WTC11 (cell line): Measurements from ENCODE around the gene CKB. TPM values are rescaled to one million over a fixed set of nuclear protein-coding genes. Genes with fewer than 3 reads are reported as not detected.

Experiments used
- ATAC-seq: fragments of 200-7000 bp; cut with Tn5 transposase; 2 replicates; pipeline ENCODE4 v1.10.0; 2021; ENCODE audit warnings: mild to moderate bottlenecking, moderate library complexity
- CTCF ChIA-PET: fragments of 300-600 bp; sonication (Branson Sonifier 250); formaldehyde crosslinking; loops from one replicate; lab custom pipeline; 2021; ENCODE audit warnings: antibody characterized with exemption; lab: Charles Lee
- POLR2A ChIA-PET: fragments of 350-600 bp; sonication (Branson Sonifier 250); formaldehyde crosslinking; loops from one replicate; lab custom pipeline; 2021; ENCODE audit warnings: antibody characterized with exemption; lab: Charles Lee
- DNase-seq: peaks from one replicate; pipeline ENCODE4 v3.0.0; 2021; ENCODE audit warnings: low spot score
- H3K27ac Mint-ChIP-seq: 2 replicates; pipeline ENCODE4 v1.8.0; 2021; ENCODE audit warnings: mixed read lengths
- H3K27me3 Mint-ChIP-seq: 2 replicates; pipeline ENCODE4 v1.8.0; 2021; ENCODE audit warnings: low read depth, mild to moderate bottlenecking, moderate library complexity, mixed read lengths
- H3K36me3 Mint-ChIP-seq: 2 replicates; pipeline ENCODE4 v1.8.0; 2021; ENCODE audit warnings: mixed read lengths
- H3K4me1 Mint-ChIP-seq: 2 replicates; pipeline ENCODE4 v1.8.0; 2022; ENCODE audit warnings: mixed read lengths
- H3K4me3 Mint-ChIP-seq: 2 replicates; pipeline ENCODE4 v1.8.0; 2021; ENCODE audit warnings: mild to moderate bottlenecking, moderate library complexity, mixed read lengths
- H3K9me3 Mint-ChIP-seq: 2 replicates; pipeline ENCODE4 v1.8.0; 2021; ENCODE audit warnings: mixed read lengths
- ATF1 ChIP-seq: sonication (generic); formaldehyde crosslinking; IDR thresholded peaks from 2 replicates; pipeline ENCODE4 v1.8.1; 2023; ENCODE audit warnings: mild to moderate bottlenecking, moderate library complexity, missing genetic modification reagents
- ESRRA ChIP-seq: sonication (generic); formaldehyde crosslinking; IDR thresholded peaks from 2 replicates; pipeline ENCODE4 v1.8.1; 2022; ENCODE audit warnings: mild to moderate bottlenecking, missing genetic modification reagents, borderline replicate concordance
- FOXJ3 ChIP-seq: sonication (generic); formaldehyde crosslinking; IDR thresholded peaks from 2 replicates; pipeline ENCODE4 v1.9.0; 2021; ENCODE audit warnings: missing genetic modification reagents, mild to moderate bottlenecking, borderline replicate concordance
- FOXP1 ChIP-seq: sonication (generic); formaldehyde crosslinking; IDR thresholded peaks from 2 replicates; pipeline ENCODE4 v1.8.0; 2022; ENCODE audit warnings: missing genetic modification reagents, mild to moderate bottlenecking, moderate library complexity, borderline replicate concordance
- FOXP4 ChIP-seq: sonication (generic); formaldehyde crosslinking; IDR thresholded peaks from 2 replicates; pipeline ENCODE4 v1.8.0; 2022; ENCODE audit warnings: mild to moderate bottlenecking, missing genetic modification reagents
- GABPB1 ChIP-seq: sonication (generic); formaldehyde crosslinking; IDR thresholded peaks from 2 replicates; pipeline ENCODE4 v1.8.1; 2023; ENCODE audit warnings: mild to moderate bottlenecking, missing genetic modification reagents
- GTF2I ChIP-seq: fragments of 250-450 bp; sonication (Bioruptor Pico); conservative IDR thresholded peaks from 2 replicates; pipeline ENCODE4 v1.4.0; 2021; ENCODE audit warnings: mild to moderate bottlenecking
- HMGA2 ChIP-seq: fragments of 250-450 bp; sonication (Bioruptor Pico); IDR thresholded peaks from 2 replicates; pipeline ENCODE4 v1.4.0; 2021; ENCODE audit warnings: mild to moderate bottlenecking, moderate library complexity
- MXD4 ChIP-seq: fragments of 250-450 bp; sonication (Bioruptor Pico); IDR thresholded peaks from 2 replicates; pipeline ENCODE4 v1.8.0; 2021; ENCODE audit warnings: mild to moderate bottlenecking, moderate library complexity, borderline replicate concordance
- NR3C1 ChIP-seq: sonication (generic); formaldehyde crosslinking; conservative IDR thresholded peaks from 2 replicates; pipeline ENCODE4 v1.8.1; 2023; ENCODE audit warnings: low read depth, mild to moderate bottlenecking, missing genetic modification reagents
- STAT6 ChIP-seq: sonication (generic); formaldehyde crosslinking; conservative IDR thresholded peaks from 2 replicates; pipeline ENCODE4 v1.8.1; 2023; ENCODE audit warnings: mild to moderate bottlenecking, low read depth, missing genetic modification reagents, moderate library complexity
- TEAD4 ChIP-seq: sonication (generic); formaldehyde crosslinking; IDR thresholded peaks from 2 replicates; pipeline ENCODE4 v1.8.0; 2022; ENCODE audit warnings: mild to moderate bottlenecking, missing genetic modification reagents
- ZBTB21 ChIP-seq: sonication (generic); formaldehyde crosslinking; IDR thresholded peaks from 2 replicates; pipeline ENCODE4 v1.8.1; 2023; ENCODE audit warnings: mild to moderate bottlenecking, missing genetic modification reagents, borderline replicate concordance
- ZNF121 ChIP-seq: sonication (generic); formaldehyde crosslinking; IDR thresholded peaks from 2 replicates; pipeline ENCODE4 v1.8.0; 2023; ENCODE audit warnings: missing genetic modification reagents
- ZNF263 ChIP-seq: sonication (generic); formaldehyde crosslinking; IDR thresholded peaks from 2 replicates; pipeline ENCODE4 v1.8.1; 2022; ENCODE audit warnings: low read depth, mild to moderate bottlenecking, moderate library complexity, missing genetic modification reagents
- total RNA-seq: library from RNA; stranded (reverse); gene quantifications from 3 replicates; pipeline ENCODE4 v1.2.3, GENCODE V29; 2021
- TF ChIP-seq, protein P1 (sequence below): fragments of 250-450 bp; sonication (Bioruptor Pico); conservative IDR thresholded peaks from 2 replicates; pipeline ENCODE4 v1.9.0; 2021; ENCODE audit warnings: mild to moderate bottlenecking
- TF ChIP-seq, protein P2 (sequence below): fragments of 250-450 bp; sonication (Bioruptor Pico); IDR thresholded peaks from 2 replicates; pipeline ENCODE4 v1.9.0; 2021; ENCODE audit warnings: mild to moderate bottlenecking

CKB gene
- total RNA-seq, 1 experiment from 2014 or later, result 555 TPM

GRCh38 chr14:103563844-103564505 lies 41.3 kb upstream of the CKB start:
- Mint-ChIP-seq H3K27ac (no peak overlapping the region; the same call in 1 of the 2 replicates), H3K9me3 (no peaks in the 10 kb centered on the region), H3K4me3 (peak overlapping the region; percentile 97), H3K4me1 (peaks cover 36% of the 10 kb centered on the region), H3K36me3 (peaks cover 17% of the 10 kb centered on the region), H3K27me3 (no peaks in the 10 kb centered on the region)
- ChIA-PET POLR2A (interaction anchor here (0.6 kb wide), 1 partner anchor 9 kb away, joined by 6 read pairs; no protein-coding TSS in a partner anchor), CTCF (interaction anchor here (0.6 to 1.0 kb wide), 5 partner anchors 22 to 730 kb away, joined by 3 to 9 read pairs (median 4); no protein-coding TSS in a partner anchor)
- DNase-seq (no peak), ATAC-seq (no peak)
- TF ChIP-seq ESRRA (CRISPR knock-in tag) (no peak), ZNF263 (CRISPR knock-in tag) (no peak), ZNF121 (CRISPR knock-in tag) (no peak), GTF2I (no peak), ATF1 (CRISPR knock-in tag) (no peak), GABPB1 (CRISPR knock-in tag) (no peak), FOXP1 (no peak), NR3C1 (CRISPR knock-in tag) (no peak), STAT6 (CRISPR knock-in tag) (no peak), HMGA2 (CRISPR knock-in tag) (no peak), FOXJ3 (CRISPR knock-in tag) (no peak), ZBTB21 (CRISPR knock-in tag) (no peak), FOXP4 (CRISPR knock-in tag) (no peak), MXD4 (no peak), TEAD4 (CRISPR knock-in tag) (no peak)
- TF ChIP-seq, protein P1, sequence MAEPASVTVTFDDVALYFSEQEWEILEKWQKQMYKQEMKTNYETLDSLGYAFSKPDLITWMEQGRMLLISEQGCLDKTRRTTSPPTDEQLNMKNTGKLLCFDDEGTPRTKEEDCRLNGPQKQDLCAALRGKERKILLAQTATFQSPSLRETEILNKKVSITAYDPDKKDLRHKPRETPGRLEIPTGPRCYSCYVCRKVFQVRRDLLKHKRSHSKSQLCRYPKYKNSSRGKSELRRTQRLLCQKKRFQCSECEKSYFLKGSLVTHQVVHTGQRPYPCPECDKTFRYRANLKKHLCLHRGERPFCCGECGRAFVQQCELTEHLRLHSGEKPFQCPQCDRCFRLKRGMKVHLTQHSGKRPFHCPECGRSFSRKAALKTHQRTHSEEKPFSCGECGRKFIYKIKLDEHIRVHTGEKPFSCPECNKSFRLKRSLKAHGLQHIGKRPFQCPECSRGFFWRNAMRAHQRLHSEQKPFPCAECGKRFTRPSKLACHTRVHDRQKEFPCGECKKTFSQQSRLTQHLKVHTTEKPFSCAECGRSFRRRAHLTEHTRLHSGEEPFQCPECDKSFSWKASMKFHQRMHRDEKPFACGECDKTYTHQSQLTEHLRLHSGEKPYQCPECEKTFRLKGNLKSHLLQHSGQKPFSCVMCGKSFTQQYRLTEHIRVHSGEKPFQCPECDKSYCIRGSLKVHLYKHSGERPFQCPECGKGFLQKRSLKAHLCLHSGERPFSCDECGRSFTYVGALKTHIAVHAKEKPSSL, result no peak
- TF ChIP-seq, protein P2, sequence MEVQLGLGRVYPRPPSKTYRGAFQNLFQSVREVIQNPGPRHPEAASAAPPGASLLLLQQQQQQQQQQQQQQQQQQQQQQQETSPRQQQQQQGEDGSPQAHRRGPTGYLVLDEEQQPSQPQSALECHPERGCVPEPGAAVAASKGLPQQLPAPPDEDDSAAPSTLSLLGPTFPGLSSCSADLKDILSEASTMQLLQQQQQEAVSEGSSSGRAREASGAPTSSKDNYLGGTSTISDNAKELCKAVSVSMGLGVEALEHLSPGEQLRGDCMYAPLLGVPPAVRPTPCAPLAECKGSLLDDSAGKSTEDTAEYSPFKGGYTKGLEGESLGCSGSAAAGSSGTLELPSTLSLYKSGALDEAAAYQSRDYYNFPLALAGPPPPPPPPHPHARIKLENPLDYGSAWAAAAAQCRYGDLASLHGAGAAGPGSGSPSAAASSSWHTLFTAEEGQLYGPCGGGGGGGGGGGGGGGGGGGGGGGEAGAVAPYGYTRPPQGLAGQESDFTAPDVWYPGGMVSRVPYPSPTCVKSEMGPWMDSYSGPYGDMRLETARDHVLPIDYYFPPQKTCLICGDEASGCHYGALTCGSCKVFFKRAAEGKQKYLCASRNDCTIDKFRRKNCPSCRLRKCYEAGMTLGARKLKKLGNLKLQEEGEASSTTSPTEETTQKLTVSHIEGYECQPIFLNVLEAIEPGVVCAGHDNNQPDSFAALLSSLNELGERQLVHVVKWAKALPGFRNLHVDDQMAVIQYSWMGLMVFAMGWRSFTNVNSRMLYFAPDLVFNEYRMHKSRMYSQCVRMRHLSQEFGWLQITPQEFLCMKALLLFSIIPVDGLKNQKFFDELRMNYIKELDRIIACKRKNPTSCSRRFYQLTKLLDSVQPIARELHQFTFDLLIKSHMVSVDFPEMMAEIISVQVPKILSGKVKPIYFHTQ (CRISPR knock-in tag), result no peak
